Measurements from ENCODE around the gene CCDC134. TPM values are rescaled to one million over a fixed set of nuclear protein-coding genes. Genes with fewer than 3 reads are reported as not detected.

CCDC134 gene
- polyA plus RNA-seq, 1 of the 3 experiments (the other 2 are of a cell fraction): 2.0 TPM

- Histone ChIP-seq H3K9me3 (no peaks in the 10 kb centered on the region), H3K27me3 (ENCODE audit: insufficient read depth) (no peaks in the 10 kb centered on the region), H4K20me1 (ENCODE audit: insufficient read depth) (no peaks in the 10 kb centered on the region), H3K9me2 (no peaks in the 10 kb centered on the region), H3K79me2 (ENCODE audit: insufficient read depth) (no peaks in the 10 kb centered on the region), H3K27ac (ENCODE audit: low read depth in 2 of 2, low read length in 1 of 2) (no peak overlapping the region), H3K4me1 (ENCODE audit: control insufficient read depth in 1 of 2, insufficient read depth in 2 of 2, low read depth in 1 of 2, low read length in 1 of 2) (no peaks in the 10 kb centered on the region), H3F3A (replicated peaks; ENCODE audit: insufficient read depth) (no peaks in the 10 kb centered on the region), H3K9ac (no peak overlapping the region), H3K4me2 (no peak overlapping the region), H3K4me3 (ENCODE audit: low read depth in 2 of 2, low read length in 1 of 2) (no peak overlapping the region), H2AFZ (ENCODE audit: low read depth) (no peak overlapping the region), H3K36me3 (replicated peaks in 1 of 2; ENCODE audit: control insufficient read depth in 1 of 2, insufficient read depth in 2 of 2, low read length in 1 of 2) (no peaks in the 10 kb centered on the region)
- ChIA-PET CTCF (no interaction called here), POLR2A (no interaction called here)
- TF ChIP-seq ELF1 (IDR thresholded peaks at IDR 0.05) (no peak), FOXJ3 (CRISPR knock-in tag; IDR thresholded peaks at IDR 0.05) (no peak), GABPA (IDR thresholded peaks at IDR 0.05; ENCODE audit: low read depth) (no peak), IRF3 (IDR thresholded peaks at IDR 0.05; ENCODE audit: low read depth, low read length) (no peak), USF2 (IDR thresholded peaks at IDR 0.05; ENCODE audit: borderline replicate concordance, low read depth, low read length) (no peak), MAX (IDR thresholded peaks at IDR 0.05; ENCODE audit: low read depth) (no peak), TAF1 (IDR thresholded peaks at IDR 0.05; ENCODE audit: borderline replicate concordance, low read depth, low read length) (no peak)
- WGBS (ENCODE audit: low lambda C conversion rate): 77% methylated on average over 1 of the region's 3 CpGs
- DNase-seq: no peak
These were observed 6.6 kb upstream of the CCDC134 start for GRCh38 chr22:41793871-41794270.

GRCh38 chr22:41798736-41799135 lies 1.7 kb upstream of the CCDC134 start:
- Histone ChIP-seq H3K9ac (no peak overlapping the region), H3K27ac (ENCODE audit: low read depth in 2 of 2, low read length in 1 of 2) (no peak overlapping the region), H3K4me2 (no peak overlapping the region), H3K27me3 (ENCODE audit: insufficient read depth) (no peaks in the 10 kb centered on the region), H3K4me1 (ENCODE audit: control insufficient read depth in 1 of 2, insufficient read depth in 2 of 2, low read depth in 1 of 2, low read length in 1 of 2) (peaks cover 0 to 9% of the 10 kb centered on the region in 2 experiments; a peak in 2 of 4 replicates), H3K9me2 (no peaks in the 10 kb centered on the region), H3K79me2 (ENCODE audit: insufficient read depth) (0 out of 2 replicates have a peak, but pooled peaks cover 6% of the 10 kb centered on the region), H3K4me3 (ENCODE audit: low read depth in 2 of 2, low read length in 1 of 2) (no peak overlapping the region), H4K20me1 (ENCODE audit: insufficient read depth) (no peaks in the 10 kb centered on the region), H3K9me3 (no peaks in the 10 kb centered on the region), H2AFZ (ENCODE audit: low read depth) (no peak overlapping the region), H3K36me3 (replicated peaks in 1 of 2; ENCODE audit: control insufficient read depth in 1 of 2, insufficient read depth in 2 of 2, low read length in 1 of 2) (no peaks in the 10 kb centered on the region), H3F3A (replicated peaks; ENCODE audit: insufficient read depth) (no peaks in the 10 kb centered on the region)
- no peak for DNase-seq
- ChIA-PET POLR2A (no interaction called here), CTCF (interaction anchor here (2.8 kb wide), 1 partner anchor 101 kb away, joined by 18 read pairs; no protein-coding TSS in a partner anchor)
- 83% methylated on average over 2 of the region's 2 CpGs for WGBS (ENCODE audit: low lambda C conversion rate)
- TF ChIP-seq YY1 (IDR thresholded peaks at IDR 0.05; ENCODE audit: low read depth): no peak
- no peak for TF ChIP-seq EP300 (IDR thresholded peaks at IDR 0.05; ENCODE audit: borderline replicate concordance in 1 of 2, low read depth in 1 of 2, low read length in 1 of 2)
- TF ChIP-seq GATA2 (CRISPR knock-in tag; IDR thresholded peaks at IDR 0.05): no peak
- no peak for TF ChIP-seq TAF1 (IDR thresholded peaks at IDR 0.05; ENCODE audit: borderline replicate concordance, low read depth, low read length)
